MM.1S (cell line): ENCODE results near the gene CNTNAP2.

Experiments used
- DNase-seq: peaks from one replicate; pipeline ENCODE4 v3.0.0-alpha.2; 2015
- H2AFZ ChIP-seq: fragments of 300-600 bp; sonication (generic); 2 replicates; pipeline ENCODE4 v1.6.0; 2016; ENCODE audit warnings: antibody characterized with exemption, low read length
- H3F3A ChIP-seq: fragments of 300-600 bp; sonication (generic); 2 replicates; pipeline ENCODE4 v1.6.1; 2016; ENCODE audit warnings: mild to moderate bottlenecking, antibody characterized with exemption, low read length, moderate library complexity, mixed read lengths; ENCODE audit not compliant: insufficient read depth
- H3K27ac ChIP-seq: fragments of 300-600 bp; sonication (generic); 2 replicates; pipeline ENCODE4 v1.5.1; 2016; ENCODE audit warnings: mild to moderate bottlenecking, low read length
- H3K27me3 ChIP-seq: fragments of 300-600 bp; sonication (generic); replicated peaks from 2 replicates; pipeline ENCODE4 v1.6.0; 2016; ENCODE audit warnings: low read length; ENCODE audit not compliant: insufficient read depth
- H3K36me3 ChIP-seq: fragments of 300-600 bp; sonication (generic); replicated peaks from 2 replicates; pipeline ENCODE4 v1.6.1; 2016; ENCODE audit warnings: mild to moderate bottlenecking, low read length, mixed read lengths; ENCODE audit not compliant: insufficient read depth
- H3K4me1 ChIP-seq: fragments of 300-600 bp; sonication (generic); 2 replicates; pipeline ENCODE4 v1.6.1; 2016; ENCODE audit warnings: low read length, mixed read lengths
- H3K4me2 ChIP-seq: fragments of 300-600 bp; sonication (generic); 2 replicates; pipeline ENCODE4 v1.6.0; 2016; ENCODE audit warnings: low read depth, low read length
- H3K4me3 ChIP-seq: fragments of 300-600 bp; sonication (generic); 2 replicates; pipeline ENCODE4 v1.5.1; 2016; ENCODE audit warnings: low read length, mixed read lengths
- H3K79me2 ChIP-seq: fragments of 300-600 bp; sonication (generic); 2 replicates; pipeline ENCODE4 v1.6.1; 2016; ENCODE audit warnings: mixed run types, low read length, mixed read lengths
- H3K9ac ChIP-seq: fragments of 300-600 bp; sonication (generic); 2 replicates; pipeline ENCODE4 v1.6.1; 2016; ENCODE audit warnings: low read length, mixed read lengths
- H3K9me2 ChIP-seq: fragments of 300-600 bp; sonication (generic); replicated peaks from 2 replicates; pipeline ENCODE4 v1.6.1; 2016; ENCODE audit warnings: mild to moderate bottlenecking, low read length, mixed read lengths; ENCODE audit not compliant: insufficient read depth
- H3K9me3 ChIP-seq: fragments of 300-600 bp; sonication (generic); replicated peaks from 2 replicates; pipeline ENCODE4 v1.6.1; 2016; ENCODE audit warnings: mild to moderate bottlenecking, low read length, mixed read lengths; ENCODE audit not compliant: insufficient read depth
- H4K20me1 ChIP-seq: fragments of 300-600 bp; sonication (generic); 2 replicates; pipeline ENCODE4 v1.6.1; 2016; ENCODE audit warnings: mild to moderate bottlenecking, low read length, moderate library complexity, mixed read lengths; ENCODE audit not compliant: insufficient read depth
- CTCF ChIP-seq: fragments of 300-600 bp; sonication (generic); IDR thresholded peaks from 2 replicates; pipeline ENCODE4 v1.5.1; 2016; ENCODE audit warnings: antibody characterized with exemption, low read length, mixed read lengths
- EZH2 ChIP-seq: fragments of 300-600 bp; sonication (generic); optimal IDR thresholded peaks from 2 replicates; pipeline ENCODE3; 2017; ENCODE audit warnings: low read depth, mild to moderate bottlenecking, antibody characterized with exemption, low read length, mixed read lengths
- EZH2phosphoT487 ChIP-seq: fragments of 300-600 bp; sonication (generic); IDR thresholded peaks from 2 replicates; pipeline ENCODE4 v1.6.1; 2018; ENCODE audit warnings: antibody characterized with exemption, low read length

CNTNAP2 gene

GRCh38 chr7:148110097-148110868 is 1993.7 kb downstream of the CNTNAP2 start:
- H3K36me3 ChIP-seq, result no peaks in the 10 kb centered on the region
- no peak overlapping the region for H3K9ac ChIP-seq
- H2AFZ ChIP-seq, result no peak overlapping the region
- no peak for DNase-seq
- no peaks in the 10 kb centered on the region for H3K79me2 ChIP-seq
- no peak overlapping the region for H3K27ac ChIP-seq
- no peaks in the 10 kb centered on the region for H4K20me1 ChIP-seq
- no peak for TF ChIP-seq EZH2
- no peak for TF ChIP-seq EZH2phosphoT487
- H3K9me2 ChIP-seq, result no peaks in the 10 kb centered on the region
- H3K27me3 ChIP-seq, result no peaks in the 10 kb centered on the region
- no peaks in the 10 kb centered on the region for H3F3A ChIP-seq
- no peaks in the 10 kb centered on the region for H3K4me1 ChIP-seq
- no peak overlapping the region for H3K4me3 ChIP-seq
- H3K4me2 ChIP-seq, result no peak overlapping the region
- no peaks in the 10 kb centered on the region for H3K9me3 ChIP-seq

GRCh38 chr7:148114804-148115203 is 1998.2 kb downstream of the CNTNAP2 start:
- no peak for DNase-seq
- H4K20me1 ChIP-seq, result no peaks in the 10 kb centered on the region
- H3K4me1 ChIP-seq, result no peaks in the 10 kb centered on the region

GRCh38 chr7:148115308-148115707 is 1998.7 kb downstream of the CNTNAP2 start:
- no peaks in the 10 kb centered on the region for H3K27me3 ChIP-seq
- no peaks in the 10 kb centered on the region for H3F3A ChIP-seq
- no peak overlapping the region for H3K27ac ChIP-seq
- no peaks in the 10 kb centered on the region for H3K36me3 ChIP-seq
- H3K9ac ChIP-seq, result no peak overlapping the region
- no peak overlapping the region for H3K4me3 ChIP-seq
- H4K20me1 ChIP-seq, result no peaks in the 10 kb centered on the region
- H3K9me3 ChIP-seq, result no peaks in the 10 kb centered on the region
- no peak overlapping the region for H2AFZ ChIP-seq
- H3K79me2 ChIP-seq, result no peaks in the 10 kb centered on the region
- no peaks in the 10 kb centered on the region for H3K9me2 ChIP-seq
- no peak overlapping the region for H3K4me2 ChIP-seq
- DNase-seq, result no peak
- TF ChIP-seq EZH2 (no peak), CTCF (no peak), EZH2phosphoT487 (no peak)
- H3K4me1 ChIP-seq, result no peaks in the 10 kb centered on the region

More at GRCh38 chr7:148114804-148115203, 1998.2 kb downstream of the CNTNAP2 start:
- Histone ChIP-seq H3K27me3 (no peaks in the 10 kb centered on the region), H3K36me3 (no peaks in the 10 kb centered on the region), H3K9me3 (no peaks in the 10 kb centered on the region), H3F3A (no peaks in the 10 kb centered on the region), H3K4me3 (no peak overlapping the region), H3K9ac (no peak overlapping the region), H2AFZ (no peak overlapping the region), H3K9me2 (no peaks in the 10 kb centered on the region), H3K27ac (no peak overlapping the region), H3K4me2 (no peak overlapping the region), H3K79me2 (no peaks in the 10 kb centered on the region)
- TF ChIP-seq EZH2 (no peak), EZH2phosphoT487 (no peak), CTCF (no peak)

- H3K9me3 ChIP-seq, result no peaks in the 10 kb centered on the region
- H3K4me1 ChIP-seq, result no peaks in the 10 kb centered on the region
- H3K9ac ChIP-seq, result no peak overlapping the region
- H3K36me3 ChIP-seq, result no peaks in the 10 kb centered on the region
- no peak overlapping the region for H2AFZ ChIP-seq
- H3K27ac ChIP-seq, result no peak overlapping the region
- TF ChIP-seq EZH2phosphoT487 (no peak), EZH2 (no peak), CTCF (no peak)
- H3K4me3 ChIP-seq, result no peak overlapping the region
- H3K9me2 ChIP-seq, result no peaks in the 10 kb centered on the region
- H3F3A ChIP-seq, result no peaks in the 10 kb centered on the region
- H3K79me2 ChIP-seq, result no peaks in the 10 kb centered on the region
- peak; percentile 80 for DNase-seq
- no peaks in the 10 kb centered on the region for H3K27me3 ChIP-seq
- no peaks in the 10 kb centered on the region for H4K20me1 ChIP-seq
- H3K4me2 ChIP-seq, result peak overlapping the region; percentile 0; the same call in 1 of the 2 replicates
Measured at GRCh38 chr7:148116195-148116594, 1999.6 kb downstream of the CNTNAP2 start.
